Endometrial microvascular endothelial cells (primary cell): ENCODE data around the gene REEP5. TPM values are rescaled to one million over a fixed set of nuclear protein-coding genes. Genes with fewer than 3 reads are reported as not detected.
"Not testable (repeated sequence)": the region's sequence is repeated elsewhere in the genome, so short reads cannot be mapped to it uniquely, and the experiment has no call there.

ENCODE experiments used
- in situ Hi-C: cut with HindIII; loops from 2 replicates; pipeline ENCODE4 v1.10.0; 2017; ENCODE audit warnings: low sequenced_read_pairs, low pct_unique_long_range_greater_than_20kb; ENCODE audit errors: inconsistent ontology term
- total RNA-seq: library from RNA; depleted of rRNA; stranded (reverse); fragments of >200 nt; gene quantifications from one replicate; pipeline ENCODE4 v1.2.3, GENCODE V29; 2015; ENCODE audit errors: inconsistent ontology term

The REEP5 gene
- 85.0 TPM for total RNA-seq

DNA sequence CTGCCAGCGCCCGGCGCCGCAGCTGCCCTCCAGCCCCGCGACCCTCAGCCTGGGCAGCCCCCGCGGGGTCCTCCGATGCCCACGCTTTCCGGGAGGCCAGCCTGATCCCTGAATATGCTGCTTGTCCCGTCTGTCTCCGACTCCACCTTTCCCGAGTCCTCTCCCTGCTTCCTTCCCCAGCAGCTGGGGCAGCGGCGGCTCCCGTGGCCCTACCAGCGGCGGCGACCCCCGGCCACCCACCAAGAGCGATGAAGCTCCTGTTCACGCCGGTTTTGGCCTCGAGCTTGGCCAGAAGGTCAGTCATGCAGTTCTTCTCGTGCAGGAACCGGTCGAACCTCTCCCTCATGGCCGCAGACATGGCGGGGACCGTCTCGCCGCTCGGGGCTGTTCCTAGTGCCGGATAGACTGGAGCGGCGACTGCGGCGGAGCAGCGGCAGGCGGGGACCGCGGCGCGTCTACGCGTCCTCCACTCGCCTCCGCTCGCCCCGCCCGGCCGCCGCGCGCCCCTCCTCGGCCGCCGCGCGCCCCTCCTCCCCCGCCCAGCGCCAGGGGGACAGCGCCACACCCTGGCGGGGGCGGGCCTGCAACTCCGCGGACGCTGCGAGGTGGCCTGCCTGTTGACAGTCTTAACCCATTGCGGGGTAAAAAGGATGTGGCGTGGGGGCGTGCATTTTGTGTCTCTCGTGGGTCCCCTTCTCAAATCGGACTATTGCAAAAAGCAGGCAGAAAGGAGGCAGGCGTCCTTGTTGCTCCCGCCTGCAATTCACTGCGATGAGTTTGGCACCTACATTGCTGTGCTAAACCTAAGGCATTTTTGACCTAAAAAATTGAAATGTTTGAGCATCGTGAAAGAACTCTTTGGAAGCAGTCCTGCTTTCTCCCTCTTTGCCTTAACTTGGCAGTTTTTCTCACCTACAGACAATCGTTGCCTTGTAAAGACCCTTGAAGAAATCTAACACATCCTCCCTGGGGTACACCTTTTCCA, at the start of gene REEP5:
Gene REEP5 (minus strand): TSS at position 395 of the 985 bp plus-strand sequence. CDS start 37 bp downstream, at position 358.
- in situ Hi-C loops: no loop called here

DNA sequence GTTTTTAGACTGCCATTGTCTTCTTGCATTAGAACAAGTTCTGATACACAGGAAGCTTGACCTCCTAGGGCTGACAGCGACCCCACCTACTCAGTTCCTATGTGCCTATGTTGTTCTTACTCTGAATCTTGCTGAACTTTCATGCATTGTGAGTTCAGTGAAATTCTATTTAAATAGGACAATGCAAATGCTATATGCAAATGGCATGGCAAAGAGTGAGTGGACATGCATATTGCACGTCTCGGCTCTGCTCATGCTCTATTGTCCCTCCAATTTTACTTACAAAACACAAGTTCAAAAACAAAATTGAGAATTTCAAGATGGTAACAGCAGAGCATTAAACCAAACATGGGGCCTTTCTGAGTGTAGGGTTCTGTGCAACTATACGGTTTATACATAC, 49.2 kb upstream of the REEP5 start:
- in situ Hi-C loops: no loop called here

- in situ Hi-C loops: no loop called here
These were observed 46.5 kb upstream of the REEP5 start for GRCh38 chr5:112968411-112969106.

- in situ Hi-C loops: no loop called here
These were observed 45.6 kb upstream of the REEP5 start for GRCh38 chr5:112967520-112968083.

- in situ Hi-C loops: no loop called here
These were observed 43.8 kb upstream of the REEP5 start for GRCh38 chr5:112965733-112966306.

GRCh38 chr5:112963374-112963733, 41.3 kb upstream of the REEP5 start:
- in situ Hi-C loops: not testable (repeated sequence)

DNA sequence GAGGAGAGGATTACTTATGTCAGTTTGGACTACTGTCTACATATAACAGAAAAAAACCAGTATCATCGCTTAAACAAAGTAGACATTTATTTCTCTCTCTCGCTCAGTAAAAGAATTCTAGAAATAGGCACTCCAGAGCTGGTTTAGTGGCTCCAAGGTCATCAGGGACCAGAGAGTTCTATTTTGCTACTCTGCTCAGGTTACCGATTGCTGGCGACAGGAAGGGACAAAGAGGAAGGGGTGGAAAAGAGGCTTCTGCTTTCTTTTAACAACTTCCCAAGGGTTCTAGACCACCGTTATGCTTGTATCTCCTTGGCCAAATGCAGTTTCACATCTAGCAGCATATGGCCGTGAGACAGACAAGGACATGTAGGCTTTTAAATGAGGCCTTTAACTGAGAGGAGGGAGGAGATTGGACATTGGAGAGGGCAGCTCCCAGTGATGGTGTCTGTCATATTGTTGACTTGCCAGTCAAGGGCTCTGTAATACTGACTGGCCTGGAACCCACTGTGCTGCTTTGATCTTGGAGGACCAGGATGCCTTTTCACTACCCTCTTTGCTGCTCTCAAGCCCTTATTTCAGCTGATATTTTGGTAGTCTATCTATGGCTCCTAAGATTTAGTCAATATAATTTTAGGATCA, 39.0 kb upstream of the REEP5 start:
- in situ Hi-C loops: no loop called here

DNA sequence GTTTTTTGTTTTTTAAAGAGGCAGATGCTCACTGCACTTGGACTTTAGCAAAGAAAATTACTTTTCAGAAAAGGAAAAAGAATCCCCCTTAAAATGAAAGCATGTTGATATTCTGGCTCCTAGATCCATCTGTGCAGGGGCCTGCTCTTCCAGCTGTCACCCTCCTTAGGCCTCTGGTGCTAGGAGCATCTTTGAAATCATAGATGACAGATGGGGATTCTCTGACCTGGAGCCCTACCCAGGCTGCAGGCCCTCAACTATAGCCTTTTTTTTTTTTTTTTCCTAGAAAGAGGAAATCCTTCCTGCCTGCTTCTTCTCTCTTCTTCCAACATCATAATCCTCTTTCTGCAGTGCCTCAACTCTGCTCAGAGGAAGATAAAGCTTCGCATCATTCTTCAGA, 38.3 kb upstream of the REEP5 start:
- in situ Hi-C loops: no loop called here

DNA sequence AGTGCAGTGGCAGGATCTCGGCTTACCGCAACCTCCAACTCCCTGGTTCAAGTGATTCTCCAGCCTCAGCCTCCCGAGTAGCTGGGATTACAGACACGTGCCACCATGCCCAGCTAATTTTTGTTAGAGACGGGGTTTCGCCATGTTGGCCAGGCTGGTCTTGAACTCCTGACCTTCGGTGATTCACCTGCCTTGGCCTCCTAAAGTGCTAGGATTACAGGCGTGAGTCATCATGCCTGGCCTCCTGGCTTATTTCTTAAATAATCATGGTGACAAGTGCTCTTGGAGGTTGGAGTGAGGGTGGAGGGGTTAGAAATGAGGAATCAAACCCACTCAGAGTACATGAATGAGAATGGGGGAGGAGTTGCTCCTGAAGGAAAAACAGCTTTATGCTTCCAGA, 37.8 kb upstream of the REEP5 start:
- in situ Hi-C loops: not testable (repeated sequence)

DNA sequence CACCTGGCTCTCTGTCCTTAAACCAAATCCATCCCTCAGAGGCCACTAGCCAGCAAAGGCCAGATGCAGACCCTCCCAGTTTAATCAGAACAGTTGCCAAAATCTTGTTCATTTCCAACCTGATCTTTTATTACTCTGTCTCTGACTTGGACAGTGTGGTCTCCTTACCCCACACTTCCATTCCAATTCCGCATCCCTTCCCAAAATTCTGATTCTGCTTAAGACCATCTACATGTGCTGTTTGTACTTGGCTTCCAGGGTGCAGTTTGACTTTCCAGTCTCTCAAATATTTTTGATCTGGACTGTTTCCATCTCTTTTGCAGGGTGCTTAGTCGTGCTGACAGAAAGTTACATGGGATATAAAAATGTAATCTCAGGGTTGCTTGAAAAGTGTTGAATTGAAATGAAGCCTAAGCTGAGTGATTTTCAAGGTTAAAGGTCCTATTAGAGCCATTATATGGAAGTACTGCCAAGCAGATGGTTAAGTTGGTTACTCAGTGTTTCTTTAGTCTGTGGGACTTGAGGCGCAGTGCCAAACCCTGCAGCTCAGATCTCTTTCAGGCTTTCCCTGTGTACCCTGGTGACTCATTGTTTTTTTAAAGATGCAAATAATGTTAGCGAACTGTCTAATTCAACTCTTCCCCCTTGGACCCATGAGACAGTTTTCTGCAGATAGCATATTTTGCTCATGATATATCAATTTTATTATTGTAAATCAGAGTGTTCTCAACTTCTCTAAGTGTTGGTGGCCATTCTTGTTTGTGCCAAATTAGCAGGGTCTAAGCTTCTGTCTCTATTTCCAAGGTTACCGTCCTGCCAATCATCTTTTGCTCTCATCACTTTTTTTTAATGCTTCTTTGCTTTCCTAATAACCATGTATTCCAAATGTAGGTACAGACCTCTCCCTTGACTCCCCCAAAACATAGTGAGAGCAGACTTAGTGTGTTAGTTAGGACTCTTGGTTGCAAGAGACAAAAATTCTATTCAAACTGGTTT, 36.4 kb upstream of the REEP5 start:
- in situ Hi-C loops: no loop called here

DNA sequence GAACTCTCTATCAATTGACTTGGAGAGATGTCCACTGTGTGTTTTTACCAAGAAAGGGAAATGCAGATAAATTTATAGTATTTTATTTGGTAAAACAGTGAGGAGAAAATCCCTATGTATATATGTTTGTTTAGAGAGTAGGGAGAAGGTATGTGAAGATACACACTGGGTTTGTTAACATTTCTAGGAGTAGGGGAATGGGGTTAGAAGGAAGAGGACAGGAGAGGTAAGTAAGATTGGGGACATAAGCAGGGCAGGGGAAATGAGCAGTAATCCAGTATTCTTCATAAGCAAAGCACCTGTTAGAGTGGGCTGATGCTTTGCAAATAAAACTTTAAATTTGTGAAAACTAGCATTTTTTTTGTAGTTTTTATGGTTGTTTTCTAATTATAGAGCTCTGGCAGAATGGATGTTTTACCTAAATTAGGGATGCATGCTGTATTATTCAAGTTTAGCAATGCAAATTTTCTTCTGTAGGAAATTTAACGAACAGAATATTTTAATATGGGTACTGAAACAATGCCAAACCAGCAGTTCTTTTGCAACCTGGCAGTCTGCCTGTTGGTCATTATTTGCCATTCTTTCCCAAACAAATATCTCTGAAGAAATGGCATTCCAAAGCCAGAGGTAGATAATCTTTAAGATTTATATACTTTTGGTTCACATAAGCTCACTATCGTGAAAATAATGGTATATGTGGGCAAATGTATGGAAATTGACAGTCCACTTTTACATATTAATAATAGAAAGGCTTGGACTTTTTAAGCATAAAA, 35.2 kb upstream of the REEP5 start:
- in situ Hi-C loops: no loop called here

- in situ Hi-C loops: no loop called here
These were observed 34.6 kb upstream of the REEP5 start for GRCh38 chr5:112956606-112957005.

DNA sequence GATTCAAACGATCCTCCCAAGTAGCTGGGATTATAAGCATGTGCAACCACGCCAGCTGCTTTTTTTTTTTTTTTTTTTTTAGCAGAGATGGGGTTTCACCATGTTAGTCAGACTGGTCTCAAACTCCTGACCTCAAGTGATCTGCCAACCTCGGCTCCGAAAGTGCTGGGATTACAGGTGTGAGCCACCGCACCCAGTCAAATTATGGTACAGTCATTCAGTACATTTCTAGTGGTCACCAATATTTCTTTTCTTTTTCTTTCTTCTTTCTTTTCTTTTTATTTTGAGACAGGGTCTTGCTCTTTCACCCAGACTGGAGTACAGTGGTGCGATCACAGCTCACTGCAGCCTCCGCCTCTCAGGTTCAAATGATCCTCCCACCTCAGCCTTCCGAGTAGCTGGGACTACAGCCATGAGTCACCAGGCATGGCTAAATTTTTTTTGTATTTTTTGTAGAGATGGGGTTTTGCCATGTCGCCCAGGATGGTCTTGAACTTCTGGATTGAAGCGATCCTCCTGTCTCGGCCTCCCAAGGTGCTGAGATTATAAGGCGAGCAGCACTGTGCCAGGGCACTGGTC, 29.2 kb upstream of the REEP5 start:
- in situ Hi-C loops: no loop called here

GRCh38 chr5:112948458-112948857, 26.4 kb upstream of the REEP5 start:
- in situ Hi-C loops: no loop called here

DNA sequence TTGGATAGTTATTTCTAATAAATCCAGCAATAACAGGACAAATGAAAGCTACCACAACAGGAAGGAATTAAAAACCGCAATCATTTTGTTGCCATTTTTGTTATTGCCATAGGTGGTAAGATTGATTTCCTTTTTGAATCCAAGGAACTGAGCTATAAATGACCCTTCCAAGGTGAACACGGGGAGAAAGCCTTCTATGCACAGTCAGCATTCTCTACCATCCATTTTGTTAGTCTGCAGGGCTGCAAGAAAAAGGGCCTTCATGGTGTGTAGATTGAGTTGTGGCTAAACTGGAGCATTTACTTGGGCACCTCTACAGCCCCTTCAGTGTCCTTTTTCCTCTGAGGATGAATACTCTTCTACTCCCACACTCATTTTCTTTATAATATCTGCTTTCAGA, 18.6 kb upstream of the REEP5 start:
- in situ Hi-C loops: no loop called here

DNA sequence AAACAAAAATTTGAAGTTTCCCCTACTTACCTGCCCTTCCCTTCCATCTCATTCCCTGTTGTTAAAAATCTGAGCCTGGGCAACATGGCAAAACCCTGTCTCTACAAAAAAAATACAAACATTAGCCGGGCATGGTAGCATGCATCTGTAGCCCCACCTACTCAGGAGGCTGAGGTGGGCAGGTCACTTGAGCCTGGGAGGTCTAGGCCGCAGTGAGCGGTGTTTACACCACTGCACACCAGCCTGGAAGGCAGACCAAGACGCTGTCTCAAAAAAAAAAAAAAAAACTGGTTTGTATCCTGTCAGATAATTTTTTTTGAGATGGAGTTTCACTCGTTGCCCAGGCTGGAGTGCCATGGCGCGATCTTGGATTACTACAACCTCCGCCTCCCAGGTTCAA, 16.3 kb upstream of the REEP5 start:
- in situ Hi-C loops: no loop called here

- in situ Hi-C loops: no loop called here
These were observed 13.6 kb upstream of the REEP5 start for GRCh38 chr5:112935675-112936074.
